Mucosa of gallbladder (tissue), 1 donor: ENCODE data around the gene GABRG3. TPM values are rescaled to one million over a fixed set of nuclear protein-coding genes. Genes with fewer than 3 reads are reported as not detected.

Experiments used
- DNase-seq: peaks from one replicate; pipeline ENCODE4 v3.0.0-alpha.2; 2020; ENCODE audit warnings: low spot score
- total RNA-seq: library from RNA; stranded (reverse); gene quantifications from one replicate; pipeline ENCODE4 v1.2.1, GENCODE V29; 2021
- donor health status: DM: no; HTN: no; CAD: no.

Gene GABRG3
- total RNA-seq = not detected

GRCh38 chr15:26970712-26971210 is at the start of gene GABRG3:
Gene GABRG3, plus strand, starts transcription at chr15:26971181.
- DNase-seq = no peak

GRCh38 chr15:26921433-26921832 is 49.5 kb upstream of the GABRG3 start:
- DNase-seq = no peak

- DNase-seq = no peak
These were observed 44.9 kb upstream of the GABRG3 start for GRCh38 chr15:26926081-26926480.

GRCh38 chr15:26928051-26928450 is 42.9 kb upstream of the GABRG3 start:
- no peak for DNase-seq

- no peak for DNase-seq
These were observed 41.4 kb upstream of the GABRG3 start for GRCh38 chr15:26929588-26929987.

GRCh38 chr15:26934848-26935247 is 36.1 kb upstream of the GABRG3 start:
- DNase-seq = no peak

- no peak for DNase-seq
These were observed 35.7 kb upstream of the GABRG3 start for GRCh38 chr15:26935322-26935721.

- DNase-seq = no peak
These were observed 34.5 kb upstream of the GABRG3 start for GRCh38 chr15:26936502-26936901.

- no peak for DNase-seq
These were observed 33.8 kb upstream of the GABRG3 start for GRCh38 chr15:26937134-26937533.

- DNase-seq = no peak
These were observed 31.6 kb upstream of the GABRG3 start for GRCh38 chr15:26939398-26939797.

- no peak for DNase-seq
These were observed 29.5 kb upstream of the GABRG3 start for GRCh38 chr15:26941489-26941888.

- DNase-seq = no peak
These were observed 27.1 kb upstream of the GABRG3 start for GRCh38 chr15:26943866-26944265.

- DNase-seq = no peak
These were observed 25.9 kb upstream of the GABRG3 start for GRCh38 chr15:26945046-26945445.

GRCh38 chr15:26950001-26950400 is 21.0 kb upstream of the GABRG3 start:
- no peak for DNase-seq

GRCh38 chr15:26954403-26954802 is 16.6 kb upstream of the GABRG3 start:
- no peak for DNase-seq

GRCh38 chr15:26967719-26968269 is 3.2 kb upstream of the GABRG3 start:
- DNase-seq = no peak

GRCh38 chr15:26968806-26969205 is 2.2 kb upstream of the GABRG3 start:
- no peak for DNase-seq

- DNase-seq = no peak
These were observed 464 bp downstream of the GABRG3 start for GRCh38 chr15:26971271-26972018.

- DNase-seq = no peak
These were observed 1.7 kb downstream of the GABRG3 start for GRCh38 chr15:26972636-26973035.

GRCh38 chr15:26974120-26974780 is 3.3 kb downstream of the GABRG3 start:
- DNase-seq = no peak

GRCh38 chr15:26981492-26981891 is 10.5 kb downstream of the GABRG3 start:
- DNase-seq = no peak

GRCh38 chr15:26983822-26984221 is 12.8 kb downstream of the GABRG3 start:
- no peak for DNase-seq

- no peak for DNase-seq
These were observed 14.1 kb downstream of the GABRG3 start for GRCh38 chr15:26985050-26985449.
